Right hindlimb (tissue), 1 donor: Measurements from ENCODE around the gene EPHB3.
A peak's percentile ranks its signal among the peaks of the same experiment; 100 is the strongest.

Experiments used
- DNase-seq: peaks from one replicate; pipeline ENCODE4 v3.0.0-alpha.2; 2018

EPHB3 gene

DNA sequence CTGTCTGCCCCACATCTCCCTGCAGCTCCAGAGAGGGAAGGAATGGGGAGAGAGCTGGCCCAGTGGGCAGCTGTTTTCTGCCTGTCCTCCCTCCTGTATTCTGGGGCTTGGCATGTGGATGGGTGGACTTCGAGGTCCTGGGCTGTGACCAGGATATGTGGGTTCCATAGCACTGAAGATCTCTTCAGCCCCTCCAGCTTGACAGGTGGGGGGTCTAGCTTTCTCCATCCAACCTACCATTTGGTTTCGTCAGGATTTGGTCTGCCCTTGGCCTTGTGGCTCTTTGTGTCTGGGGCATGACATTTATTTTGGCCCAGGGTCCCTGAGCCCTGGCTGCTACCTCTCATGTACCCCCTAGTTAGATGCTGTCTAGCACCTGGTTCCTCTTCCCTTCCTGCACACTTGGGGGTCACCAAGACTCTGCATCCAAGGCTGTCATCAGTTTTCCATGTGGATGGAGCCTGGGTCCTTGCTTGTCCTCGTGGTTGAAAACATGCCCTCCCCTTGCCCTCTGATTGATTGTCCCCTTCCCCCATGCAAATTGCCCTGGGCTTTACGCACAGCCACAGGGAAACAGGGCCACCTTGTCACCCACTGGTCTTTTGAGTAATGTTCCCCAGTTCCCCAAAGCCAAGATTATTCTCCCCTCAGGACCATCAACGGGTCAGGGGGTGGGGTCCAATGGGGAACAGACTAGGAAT lies 3.2 kb downstream of the EPHB3 start:
- DNase-seq, result no peak

DNA sequence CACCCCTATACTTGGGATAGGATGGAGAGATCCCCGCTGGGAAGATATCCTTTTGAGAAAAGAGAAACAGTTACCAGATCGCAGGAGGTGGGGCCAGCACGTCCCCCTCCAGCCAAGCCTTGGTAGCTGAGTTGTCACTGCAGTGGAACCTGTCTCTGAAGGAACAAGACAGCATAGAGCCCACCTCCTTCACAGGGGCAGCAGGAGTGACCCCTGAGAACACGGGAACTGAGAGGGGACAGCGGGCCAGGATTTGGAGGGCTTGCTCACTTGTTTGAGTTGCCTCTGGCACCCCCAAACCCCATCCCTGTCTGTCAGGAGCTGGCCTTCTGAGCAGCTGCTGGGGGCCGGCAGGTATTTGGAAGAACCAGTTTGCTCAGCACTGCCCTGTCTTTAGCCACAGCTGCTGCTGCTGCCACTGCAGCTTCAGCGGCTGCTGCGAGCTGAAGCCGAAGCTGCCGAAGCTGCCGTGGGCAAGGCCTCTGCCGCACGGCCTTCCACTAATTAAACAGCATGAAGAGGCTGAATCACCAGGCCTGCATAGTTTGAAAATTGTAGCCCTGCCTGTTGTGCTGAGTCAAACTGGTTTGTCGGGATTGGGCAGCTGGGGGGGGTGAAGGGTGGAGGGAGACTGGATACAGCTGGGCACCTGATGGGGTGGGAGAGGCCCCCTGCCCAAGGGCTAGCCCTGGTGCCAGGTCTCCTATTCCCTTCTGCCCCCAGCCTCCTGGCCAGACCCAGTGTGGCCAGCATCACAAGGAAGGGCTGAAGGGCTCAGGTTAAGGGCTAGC lies 4.0 kb downstream of the EPHB3 start:
- peak; percentile 55 for DNase-seq

DNA sequence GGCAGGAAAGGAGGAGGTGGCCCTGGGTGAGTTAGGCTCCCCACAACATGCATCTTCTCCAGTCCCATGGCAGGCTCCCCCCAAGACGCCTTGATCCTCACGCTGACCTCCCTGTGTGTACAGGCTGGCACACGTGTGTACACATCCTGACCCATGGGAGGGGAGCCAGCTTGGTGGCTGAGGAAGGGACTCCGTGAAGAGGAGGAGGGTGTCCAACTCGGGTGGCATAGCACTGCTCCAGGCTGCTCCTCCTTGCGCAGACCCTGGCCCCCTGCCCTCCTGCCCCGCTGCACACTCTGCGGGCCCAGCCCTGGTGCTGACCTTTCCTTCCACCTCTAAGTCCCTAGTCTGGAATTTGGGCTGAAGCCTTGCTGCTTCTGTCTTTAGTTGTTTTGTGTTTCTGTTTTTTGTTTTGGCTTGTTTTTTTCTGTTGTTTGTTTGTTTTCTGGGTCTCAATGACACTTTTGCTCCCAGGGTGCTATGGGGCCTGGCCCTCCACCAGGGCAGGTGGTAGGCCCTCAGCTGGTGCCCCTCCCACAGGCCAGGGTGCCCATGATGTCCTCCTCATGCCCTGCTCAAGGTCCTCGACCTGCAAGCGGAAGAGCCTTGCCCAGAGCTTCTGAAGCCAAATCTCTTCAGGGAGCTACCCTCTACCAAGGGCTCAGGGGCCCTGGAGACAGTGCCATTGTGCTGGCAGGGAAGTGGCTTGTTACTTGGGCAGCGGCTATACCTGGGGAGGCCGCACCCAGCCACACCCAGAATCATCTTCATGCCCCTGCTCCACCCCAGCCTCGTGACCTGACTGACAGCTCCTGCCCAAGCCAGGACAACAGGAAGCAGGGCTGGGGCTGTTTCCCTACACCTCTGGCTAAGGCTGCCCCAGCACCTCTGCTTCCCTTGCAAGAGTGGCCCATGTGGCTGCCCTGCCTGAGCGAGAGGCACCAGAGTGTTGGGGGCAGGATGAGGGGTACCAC lies 5.1 kb downstream of the EPHB3 start:
- no peak for DNase-seq

DNA sequence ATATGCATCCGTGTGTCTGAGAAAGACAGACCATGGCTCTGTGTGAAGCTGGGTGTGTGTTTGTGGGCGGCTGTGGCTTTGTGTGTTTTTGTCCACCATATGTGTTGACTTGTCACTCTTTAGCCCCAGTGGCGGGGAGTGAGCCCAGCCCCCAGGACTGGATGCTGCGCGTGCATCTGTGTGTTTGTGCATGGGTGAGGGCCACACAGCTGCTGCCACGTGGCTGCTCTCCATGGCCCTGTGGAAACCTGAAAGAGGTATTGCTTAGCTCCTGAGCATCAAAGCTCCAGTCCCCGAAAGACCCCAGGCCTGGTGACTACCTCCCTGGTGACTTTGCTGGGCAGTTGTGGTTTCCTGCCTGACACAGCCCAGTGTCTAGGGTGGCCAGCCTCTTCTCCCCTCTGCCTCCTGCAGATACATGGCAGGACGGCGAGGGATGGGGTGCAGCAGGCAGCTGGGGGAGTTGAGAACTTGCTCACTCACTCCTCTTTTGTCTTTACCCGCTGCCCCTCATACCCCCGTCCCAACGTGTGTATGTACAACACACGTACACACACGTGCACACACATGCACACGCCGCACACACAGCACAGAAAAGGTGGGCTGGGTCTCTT lies 6.5 kb downstream of the EPHB3 start:
- DNase-seq, result peak; percentile 55

DNA sequence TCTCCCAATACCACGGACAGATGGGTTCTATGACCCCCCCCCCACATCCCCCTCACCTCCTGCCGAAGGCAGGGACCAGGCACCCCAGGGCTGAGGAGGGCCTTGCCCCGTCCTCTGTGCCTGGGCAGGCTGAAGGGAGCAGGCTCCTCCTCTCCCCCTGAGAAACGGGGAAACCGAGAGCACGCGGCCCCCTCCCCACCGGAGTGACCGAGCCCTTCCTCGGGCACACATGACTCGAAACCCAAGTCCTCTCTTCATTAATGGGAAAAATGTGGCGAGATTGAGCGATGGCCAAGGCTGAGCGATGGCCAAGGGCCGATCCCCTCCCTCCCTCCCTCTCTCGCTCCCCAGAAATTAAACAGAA lies 7.0 kb downstream of the EPHB3 start:
- no peak for DNase-seq

DNA sequence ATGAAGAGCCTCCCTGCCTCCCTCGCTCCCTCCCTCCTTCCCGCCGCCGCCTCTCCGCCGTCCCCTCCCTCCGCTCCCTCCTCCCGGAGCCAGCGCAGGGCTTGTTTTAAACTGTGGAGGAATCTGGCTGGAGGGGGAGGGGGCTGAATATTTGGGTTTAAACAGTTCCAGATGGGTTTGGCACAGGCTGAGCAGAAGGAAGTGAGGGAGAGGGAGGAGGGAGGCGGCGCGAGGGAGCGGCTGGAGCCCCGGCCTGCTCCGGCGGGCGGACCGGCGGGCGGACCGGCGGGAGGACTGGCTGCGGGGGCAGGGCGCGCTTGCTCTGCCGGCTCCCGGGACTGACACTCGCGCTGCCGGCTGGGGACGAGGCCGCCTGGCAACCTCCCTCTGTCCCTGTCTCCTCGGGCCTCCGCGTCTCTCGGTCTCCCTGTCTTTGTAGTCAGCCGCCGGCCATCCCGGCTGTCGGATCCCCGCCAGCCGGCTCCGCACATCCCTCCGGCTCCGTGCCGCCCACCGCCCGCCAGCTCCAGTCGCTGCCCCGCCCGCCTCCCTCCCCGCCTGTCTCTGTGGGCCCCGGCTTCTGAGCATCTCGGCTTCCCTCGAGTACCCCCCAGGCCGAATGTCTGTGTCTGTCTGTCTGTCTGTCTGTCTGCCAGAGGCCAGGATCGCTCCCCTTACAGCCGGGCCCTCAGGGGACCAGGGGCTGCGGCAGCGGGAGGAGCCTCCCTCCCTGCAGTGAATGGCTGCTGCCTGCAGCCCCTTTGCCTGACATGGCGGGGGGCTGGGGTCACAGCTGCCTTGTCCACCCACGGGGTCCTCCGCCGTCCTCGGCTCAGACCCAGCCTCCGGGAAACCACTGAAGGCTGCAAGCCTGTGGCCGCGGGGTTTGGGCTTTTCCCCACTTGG lies 7.6 kb downstream of the EPHB3 start:
- peak; percentile 98 for DNase-seq

DNA sequence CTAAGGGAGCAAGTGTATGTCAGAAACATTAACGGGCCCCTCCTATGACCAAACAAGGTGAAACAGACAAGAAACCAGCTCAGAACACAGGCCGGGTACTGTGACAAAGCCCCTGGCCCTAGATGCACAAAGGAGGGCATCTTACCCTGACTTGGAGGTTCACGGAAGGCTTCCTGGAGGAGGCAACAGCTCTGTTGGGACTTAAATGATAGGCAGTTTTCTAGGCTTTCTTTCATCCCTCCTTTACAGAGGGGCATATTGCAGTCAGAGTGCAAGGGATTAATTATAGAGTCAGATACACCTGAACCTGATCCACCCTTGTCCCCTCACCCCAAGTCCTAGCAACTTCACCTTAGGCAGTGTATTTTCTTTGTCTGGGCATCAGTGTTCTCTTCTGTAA lies 8.4 kb downstream of the EPHB3 start:
- no peak for DNase-seq

DNA sequence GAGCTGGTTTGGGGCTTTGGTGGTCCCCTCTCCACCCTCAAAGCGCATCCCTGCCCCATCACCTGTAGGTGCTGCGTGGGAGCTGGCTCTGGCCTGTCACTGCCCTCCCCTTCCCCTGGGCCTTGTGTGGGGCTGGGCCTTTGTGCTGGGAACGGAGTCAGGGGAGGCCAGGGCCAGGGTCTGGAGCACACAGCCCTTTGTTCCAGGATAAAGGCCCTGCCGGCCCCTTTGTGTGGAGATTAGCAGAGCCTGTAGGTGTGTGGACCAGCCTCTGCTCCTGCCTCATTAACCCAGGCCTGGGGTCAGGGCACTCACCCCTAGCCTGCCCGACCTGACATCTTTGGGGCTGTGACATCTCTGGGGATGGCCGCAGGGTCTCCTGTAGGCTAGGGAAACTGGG lies 8.9 kb downstream of the EPHB3 start:
- DNase-seq, result no peak

DNA sequence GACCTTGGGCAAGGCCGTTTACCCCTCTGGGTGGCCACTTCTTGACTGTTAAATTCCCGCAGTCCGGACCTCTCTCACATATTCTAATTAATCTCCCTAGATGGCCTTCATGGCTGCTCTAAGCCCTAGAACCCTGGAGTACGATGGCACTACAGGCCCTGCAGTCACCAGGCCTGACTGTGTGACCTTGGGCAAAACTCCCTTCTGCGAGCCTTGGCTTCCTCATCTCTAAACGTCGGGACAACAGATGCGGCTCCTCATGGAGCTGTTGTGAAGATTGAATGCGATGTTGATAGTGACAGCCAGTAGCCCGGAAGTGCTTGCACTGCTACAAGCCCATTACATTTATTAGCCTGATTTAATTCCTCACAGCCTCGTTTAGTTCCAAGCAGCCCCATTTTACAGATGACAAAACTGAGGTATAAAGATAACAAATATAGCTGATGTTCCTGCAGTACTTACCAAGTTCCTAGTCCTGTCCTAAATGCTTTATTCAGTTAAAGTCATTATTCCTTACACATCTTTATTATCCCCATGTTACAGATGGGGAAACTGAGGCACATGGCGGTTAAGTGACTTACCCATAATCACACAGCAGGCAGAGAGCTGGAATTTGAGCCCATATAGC lies 10.3 kb downstream of the EPHB3 start:
- no peak for DNase-seq

DNA sequence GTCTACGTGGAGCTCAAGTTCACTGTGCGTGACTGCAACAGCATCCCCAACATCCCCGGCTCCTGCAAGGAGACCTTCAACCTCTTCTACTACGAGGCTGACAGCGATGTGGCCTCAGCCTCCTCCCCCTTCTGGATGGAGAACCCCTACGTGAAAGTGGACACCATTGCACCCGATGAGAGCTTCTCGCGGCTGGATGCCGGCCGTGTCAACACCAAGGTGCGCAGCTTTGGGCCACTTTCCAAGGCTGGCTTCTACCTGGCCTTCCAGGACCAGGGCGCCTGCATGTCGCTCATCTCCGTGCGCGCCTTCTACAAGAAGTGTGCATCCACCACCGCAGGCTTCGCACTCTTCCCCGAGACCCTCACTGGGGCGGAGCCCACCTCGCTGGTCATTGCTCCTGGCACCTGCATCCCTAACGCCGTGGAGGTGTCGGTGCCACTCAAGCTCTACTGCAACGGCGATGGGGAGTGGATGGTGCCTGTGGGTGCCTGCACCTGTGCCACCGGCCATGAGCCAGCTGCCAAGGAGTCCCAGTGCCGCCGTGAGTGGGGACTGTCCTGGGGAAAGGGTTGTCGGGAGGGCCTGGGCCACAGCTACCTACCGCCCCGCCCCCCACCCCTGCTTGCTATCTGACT lies 11.2 kb downstream of the EPHB3 start:
- DNase-seq, result no peak

DNA sequence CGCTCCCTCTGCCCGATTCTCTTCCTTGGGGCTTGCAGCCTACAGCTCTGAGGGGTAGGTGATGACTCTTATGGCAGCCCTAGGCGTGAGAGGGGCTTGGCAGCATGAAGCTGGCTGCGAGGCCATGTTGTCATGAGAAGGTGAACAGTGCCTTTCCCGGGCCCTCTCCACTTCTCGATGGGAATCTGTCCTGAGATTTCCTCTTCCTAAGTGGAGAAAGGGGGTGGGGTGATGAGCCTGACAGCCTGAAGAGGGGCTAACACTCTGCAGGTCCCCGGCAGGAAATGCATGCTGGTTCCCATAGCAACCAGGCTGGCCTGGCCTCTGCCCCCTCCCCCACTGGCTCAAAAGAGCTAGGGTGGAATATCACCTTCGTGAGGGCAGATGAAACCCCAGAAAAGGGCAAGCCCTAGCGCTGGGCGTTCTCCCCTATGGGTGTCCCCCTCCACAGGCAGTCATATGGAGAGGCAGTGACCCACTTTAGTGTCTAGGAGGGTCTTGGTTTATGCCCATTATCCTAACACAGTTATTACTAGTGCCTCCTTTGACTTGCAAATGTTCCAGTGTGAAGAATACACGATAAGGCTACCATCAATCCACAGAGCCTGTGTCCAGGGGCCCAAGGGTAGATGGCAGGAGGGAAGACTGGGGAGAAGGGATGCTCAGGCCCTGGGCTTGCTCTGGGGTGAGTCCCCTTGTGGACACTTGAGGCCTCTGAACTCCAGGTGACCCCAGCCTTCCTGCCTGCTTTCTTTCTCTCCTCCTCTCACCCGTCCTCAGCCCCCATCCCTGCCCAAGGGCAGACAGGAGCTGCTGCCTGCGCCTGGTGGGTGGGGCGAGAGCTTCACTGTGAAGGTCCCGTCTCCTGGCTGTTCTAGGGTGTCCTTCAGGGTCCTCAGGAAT lies 13.2 kb downstream of the EPHB3 start:
- peak; percentile 55 for DNase-seq

DNA sequence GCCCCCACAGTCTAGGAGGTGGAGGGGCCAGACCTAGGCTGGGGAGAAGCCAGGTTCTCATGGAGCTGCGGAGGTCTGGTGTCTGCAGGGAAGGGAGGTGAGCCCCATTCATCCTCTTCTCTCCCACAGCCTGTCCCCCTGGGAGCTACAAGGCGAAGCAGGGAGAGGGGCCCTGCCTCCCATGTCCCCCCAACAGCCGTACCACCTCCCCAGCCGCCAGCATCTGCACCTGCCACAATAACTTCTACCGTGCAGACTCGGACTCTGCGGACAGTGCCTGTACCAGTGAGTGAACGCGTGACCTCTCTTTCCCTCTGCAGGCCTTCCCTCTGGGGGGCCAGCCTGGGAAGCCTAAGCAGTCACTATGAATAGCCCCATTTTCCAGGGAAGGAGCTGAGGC lies 14.1 kb downstream of the EPHB3 start:
- DNase-seq, result no peak

DNA sequence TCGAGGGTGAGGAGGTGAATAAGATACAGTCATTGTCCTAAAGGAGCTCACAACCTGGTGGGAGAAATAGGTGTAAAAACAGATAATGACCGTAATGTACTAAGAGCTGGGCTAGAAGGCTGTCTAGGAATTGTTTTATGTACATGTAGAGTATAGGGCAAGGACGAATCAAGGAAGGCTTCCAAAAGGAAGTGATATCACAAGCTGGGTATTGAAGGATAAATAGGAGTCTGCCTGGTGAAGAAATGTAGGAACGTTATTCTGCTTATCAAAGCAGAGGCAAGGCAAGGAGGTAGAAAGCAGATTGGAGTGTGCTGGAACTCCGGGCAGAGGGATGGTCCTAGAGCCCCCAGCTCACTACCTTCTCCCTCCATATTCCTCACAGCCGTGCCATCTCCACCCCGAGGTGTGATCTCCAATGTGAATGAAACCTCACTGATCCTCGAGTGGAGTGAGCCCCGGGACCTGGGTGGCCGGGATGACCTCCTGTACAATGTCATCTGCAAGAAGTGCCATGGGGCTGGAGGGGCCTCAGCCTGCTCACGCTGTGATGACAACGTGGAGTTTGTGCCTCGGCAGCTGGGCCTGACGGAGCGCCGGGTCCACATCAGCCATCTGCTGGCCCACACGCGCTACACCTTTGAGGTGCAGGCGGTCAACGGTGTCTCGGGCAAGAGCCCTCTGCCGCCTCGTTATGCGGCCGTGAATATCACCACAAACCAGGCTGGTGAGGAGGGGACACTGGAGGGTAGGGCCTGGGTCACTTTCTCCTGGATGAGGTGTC lies 15.1 kb downstream of the EPHB3 start:
- no peak for DNase-seq

DNA sequence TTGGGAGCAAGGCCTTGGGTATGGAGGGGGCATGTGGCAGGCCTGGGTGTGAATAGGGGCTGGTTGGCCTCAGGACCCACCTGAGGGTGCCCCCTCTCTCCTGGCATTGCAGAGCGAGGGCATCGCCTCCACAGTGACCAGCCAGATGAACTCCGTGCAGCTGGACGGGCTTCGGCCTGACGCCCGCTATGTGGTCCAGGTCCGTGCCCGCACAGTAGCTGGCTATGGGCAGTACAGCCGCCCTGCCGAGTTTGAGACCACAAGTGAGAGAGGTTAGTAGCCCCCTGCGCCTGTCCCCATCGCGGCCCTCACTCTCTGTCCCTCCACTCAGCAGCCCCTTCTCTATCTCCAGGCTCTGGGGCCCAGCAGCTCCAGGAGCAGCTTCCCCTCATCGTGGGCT lies 16.0 kb downstream of the EPHB3 start:
- no peak for DNase-seq

DNA sequence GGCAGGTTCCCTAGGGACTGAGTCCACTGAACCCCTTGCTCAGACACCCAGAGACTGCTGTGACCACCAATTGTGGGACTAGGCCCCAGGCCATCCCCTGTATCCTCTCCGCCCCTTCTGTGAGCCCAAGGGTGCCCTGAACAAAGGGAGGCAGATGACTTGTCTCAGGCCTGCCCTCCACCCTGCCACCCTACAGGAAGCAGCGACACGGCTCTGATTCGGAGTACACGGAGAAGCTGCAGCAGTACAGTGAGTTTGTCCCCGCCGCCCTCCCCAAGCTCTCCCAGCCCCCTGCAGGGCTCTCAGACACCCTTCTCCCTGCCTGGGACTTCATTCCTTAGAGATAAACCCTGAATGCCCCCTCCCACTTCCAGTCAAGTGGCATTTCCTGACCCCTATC lies 16.6 kb downstream of the EPHB3 start:
- no peak for DNase-seq

DNA sequence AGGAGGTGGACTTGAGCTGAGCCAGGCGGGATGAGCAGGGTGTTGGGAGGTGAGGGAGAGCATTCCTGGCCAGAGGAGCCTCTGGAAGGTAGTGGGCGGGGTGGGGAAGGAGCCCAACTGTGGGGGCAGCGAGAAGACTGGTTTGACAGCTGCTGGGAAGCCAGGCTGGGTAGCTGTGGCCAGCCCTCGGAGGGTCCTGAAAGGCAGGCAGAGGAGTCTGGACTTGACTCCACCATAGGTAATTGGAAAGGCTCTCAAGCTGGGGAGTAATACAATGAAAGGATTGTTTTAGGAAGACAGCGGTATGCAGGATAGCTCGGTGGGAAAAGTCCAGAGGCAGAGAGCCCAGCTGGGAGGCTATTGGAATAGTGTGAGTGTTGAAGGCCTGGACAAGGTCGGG lies 17.2 kb downstream of the EPHB3 start:
- no peak for DNase-seq

DNA sequence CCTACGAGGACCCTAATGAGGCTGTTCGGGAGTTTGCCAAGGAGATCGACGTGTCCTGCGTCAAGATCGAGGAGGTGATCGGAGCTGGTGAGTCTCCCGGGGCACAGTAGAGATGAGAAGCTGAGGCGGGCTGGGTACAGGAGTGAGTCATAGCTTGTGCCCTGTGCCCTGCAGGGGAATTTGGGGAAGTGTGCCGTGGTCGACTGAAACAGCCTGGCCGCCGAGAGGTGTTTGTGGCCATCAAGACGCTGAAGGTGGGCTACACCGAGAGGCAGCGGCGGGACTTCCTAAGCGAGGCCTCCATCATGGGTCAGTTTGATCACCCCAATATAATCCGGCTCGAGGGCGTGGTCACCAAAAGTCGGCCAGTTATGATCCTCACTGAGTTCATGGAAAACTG lies 17.9 kb downstream of the EPHB3 start:
- no peak for DNase-seq

DNA sequence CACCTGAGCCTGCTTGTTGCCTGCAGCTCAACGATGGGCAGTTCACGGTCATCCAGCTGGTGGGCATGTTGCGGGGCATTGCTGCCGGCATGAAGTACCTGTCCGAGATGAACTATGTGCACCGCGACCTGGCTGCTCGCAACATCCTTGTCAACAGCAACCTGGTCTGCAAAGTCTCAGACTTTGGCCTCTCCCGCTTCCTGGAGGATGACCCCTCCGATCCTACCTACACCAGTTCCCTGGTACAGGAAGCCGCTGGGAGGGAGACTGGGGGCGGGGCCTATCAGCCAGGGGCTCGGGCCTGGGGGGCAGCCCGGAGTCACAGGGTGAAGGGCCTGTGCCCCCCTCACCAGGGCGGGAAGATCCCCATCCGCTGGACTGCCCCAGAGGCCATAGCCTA lies 18.8 kb downstream of the EPHB3 start:
- DNase-seq, result no peak

DNA sequence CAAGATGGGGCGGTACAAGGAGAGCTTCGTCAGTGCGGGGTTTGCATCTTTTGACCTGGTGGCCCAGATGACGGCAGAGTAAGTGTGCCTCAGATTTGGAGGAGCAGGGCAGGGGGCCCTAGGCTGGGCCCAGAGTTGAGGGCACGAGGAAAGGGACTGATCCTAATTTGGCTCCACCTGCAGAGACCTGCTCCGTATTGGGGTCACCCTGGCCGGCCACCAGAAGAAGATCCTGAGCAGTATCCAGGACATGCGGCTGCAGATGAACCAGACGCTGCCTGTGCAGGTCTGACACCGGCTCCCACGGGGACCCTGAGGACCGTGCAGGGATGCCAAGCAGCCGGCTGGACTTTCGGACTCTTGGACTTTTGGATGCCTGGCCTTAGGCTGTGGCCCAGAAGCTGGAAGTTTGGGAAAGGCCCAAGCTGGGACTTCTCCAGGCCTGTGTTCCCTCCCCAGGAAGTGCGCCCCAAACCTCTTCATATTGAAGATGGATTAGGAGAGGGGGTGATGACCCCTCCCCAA lies 19.8 kb downstream of the EPHB3 start:
- DNase-seq, result no peak
